ENCODE results near the gene CATSPERB. TPM values are rescaled to one million over a fixed set of nuclear protein-coding genes. Genes with fewer than 3 reads are reported as not detected.

The CATSPERB gene
- total and polyA plus RNA-seq, 8 donors: 0.31 to 56.5 (median 3.5) TPM

DNA sequence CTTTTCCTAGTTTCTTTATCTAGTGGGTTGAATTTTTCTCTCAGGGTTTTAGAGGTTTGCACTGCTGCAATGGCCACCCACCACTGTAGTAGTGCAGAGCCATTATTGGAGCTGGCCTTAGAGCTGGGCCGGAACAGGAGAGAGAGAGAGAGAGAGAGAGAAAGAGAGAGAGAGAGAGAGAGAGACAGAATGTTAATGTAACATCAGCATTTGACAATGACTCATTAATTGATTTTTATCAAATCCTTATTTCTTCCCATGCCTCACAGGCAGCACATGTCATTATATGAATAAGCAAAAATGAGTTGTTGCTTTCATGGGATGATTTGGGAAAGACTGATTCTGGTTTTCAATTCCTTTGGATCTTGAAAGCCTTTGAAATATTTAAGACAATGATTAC lies 145.5 kb downstream of the CATSPERB start:
- H3K27ac ChIP-seq: no peak overlapping the region
- 69 to 88% (median 81%) methylated on average over 1 of the region's 1 CpG for WGBS, 5 donors
- H3K4me1 ChIP-seq: no peaks in the 10 kb centered on the region
- H3K4me3 ChIP-seq: no peak overlapping the region
- no peaks in the 10 kb centered on the region for H3K36me3 ChIP-seq
- intact Hi-C loops (cut with DNase I; ENCODE audit: low total_unique reads): no loop called here
- TF ChIP-seq, protein P1, sequence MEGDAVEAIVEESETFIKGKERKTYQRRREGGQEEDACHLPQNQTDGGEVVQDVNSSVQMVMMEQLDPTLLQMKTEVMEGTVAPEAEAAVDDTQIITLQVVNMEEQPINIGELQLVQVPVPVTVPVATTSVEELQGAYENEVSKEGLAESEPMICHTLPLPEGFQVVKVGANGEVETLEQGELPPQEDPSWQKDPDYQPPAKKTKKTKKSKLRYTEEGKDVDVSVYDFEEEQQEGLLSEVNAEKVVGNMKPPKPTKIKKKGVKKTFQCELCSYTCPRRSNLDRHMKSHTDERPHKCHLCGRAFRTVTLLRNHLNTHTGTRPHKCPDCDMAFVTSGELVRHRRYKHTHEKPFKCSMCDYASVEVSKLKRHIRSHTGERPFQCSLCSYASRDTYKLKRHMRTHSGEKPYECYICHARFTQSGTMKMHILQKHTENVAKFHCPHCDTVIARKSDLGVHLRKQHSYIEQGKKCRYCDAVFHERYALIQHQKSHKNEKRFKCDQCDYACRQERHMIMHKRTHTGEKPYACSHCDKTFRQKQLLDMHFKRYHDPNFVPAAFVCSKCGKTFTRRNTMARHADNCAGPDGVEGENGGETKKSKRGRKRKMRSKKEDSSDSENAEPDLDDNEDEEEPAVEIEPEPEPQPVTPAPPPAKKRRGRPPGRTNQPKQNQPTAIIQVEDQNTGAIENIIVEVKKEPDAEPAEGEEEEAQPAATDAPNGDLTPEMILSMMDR (IDR thresholded peaks at IDR 0.05): no peak
- no peak for TF ChIP-seq EP300 (IDR thresholded peaks at IDR 0.05)
- TF ChIP-seq POLR2A (IDR thresholded peaks at IDR 0.05): no peak
- no peak for TF ChIP-seq POLR2AphosphoS5 (IDR thresholded peaks at IDR 0.05)
- H3K27me3 ChIP-seq: peaks cover 0 to 6% (median 0%) of the 10 kb centered on the region in 3 donors
- DNase-seq: no peak
- H3K9me3 ChIP-seq: peaks cover 0 to 13% (median 5%) of the 10 kb centered on the region in 4 donors

DNA sequence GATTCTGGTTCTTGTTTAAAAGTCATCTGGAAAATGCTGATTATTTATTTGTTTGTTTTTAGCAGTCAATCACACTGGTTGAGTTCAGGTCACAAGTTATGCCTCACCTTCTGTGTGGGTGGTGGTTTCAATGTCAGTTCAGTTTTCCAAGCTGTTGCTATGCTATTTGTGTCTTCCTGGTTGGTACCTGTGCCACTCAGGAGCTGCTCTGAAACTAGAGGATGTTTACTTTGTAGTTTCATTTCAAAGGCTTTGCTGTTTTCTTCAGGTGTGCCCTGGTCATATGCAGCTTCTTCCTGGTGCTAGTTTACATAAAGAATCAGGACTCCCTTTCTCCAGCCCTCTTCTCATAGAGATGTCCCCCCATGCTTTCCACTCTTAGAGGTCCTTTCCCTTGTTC lies 146.0 kb downstream of the CATSPERB start:
- no peak for DNase-seq
- Histone ChIP-seq H3K27me3 (peaks cover 0 to 6% (median 0%) of the 10 kb centered on the region in 3 donors), H3K4me3 (no peak overlapping the region), H3K36me3 (no peaks in the 10 kb centered on the region), H3K27ac (no peak overlapping the region), H3K9me3 (peaks cover 0 to 13% (median 5%) of the 10 kb centered on the region in 4 donors), H3K4me1 (no peaks in the 10 kb centered on the region)
- intact Hi-C loops (cut with DNase I; ENCODE audit: low total_unique reads): no loop called here
- TF ChIP-seq, protein P1 (IDR thresholded peaks at IDR 0.05): no peak
- no peak for TF ChIP-seq POLR2AphosphoS5 (IDR thresholded peaks at IDR 0.05)

DNA sequence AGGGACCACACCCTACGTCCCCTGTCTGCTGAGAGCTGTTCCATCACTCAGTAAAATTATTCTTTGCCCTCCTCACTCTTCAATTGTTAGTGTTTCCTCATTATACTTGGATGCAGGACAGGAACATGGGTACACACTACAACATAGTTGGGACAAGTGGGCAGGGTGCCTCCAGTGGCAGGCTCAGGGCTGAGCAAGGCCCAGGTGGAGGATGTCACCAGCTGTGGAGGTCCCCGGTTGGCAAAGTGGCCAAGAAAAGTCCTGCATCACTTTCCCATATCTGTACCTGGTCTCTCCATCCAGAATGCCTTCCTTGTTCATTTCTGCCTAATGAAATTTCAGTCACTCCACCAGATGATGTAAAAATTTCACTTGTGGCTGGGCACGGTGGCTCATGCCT lies 149.1 kb downstream of the CATSPERB start:
- WGBS, 5 donors: 78 to 85% (median 79%) methylated on average over 3 of the region's 3 CpGs
- H3K27ac ChIP-seq: no peak overlapping the region

DNA sequence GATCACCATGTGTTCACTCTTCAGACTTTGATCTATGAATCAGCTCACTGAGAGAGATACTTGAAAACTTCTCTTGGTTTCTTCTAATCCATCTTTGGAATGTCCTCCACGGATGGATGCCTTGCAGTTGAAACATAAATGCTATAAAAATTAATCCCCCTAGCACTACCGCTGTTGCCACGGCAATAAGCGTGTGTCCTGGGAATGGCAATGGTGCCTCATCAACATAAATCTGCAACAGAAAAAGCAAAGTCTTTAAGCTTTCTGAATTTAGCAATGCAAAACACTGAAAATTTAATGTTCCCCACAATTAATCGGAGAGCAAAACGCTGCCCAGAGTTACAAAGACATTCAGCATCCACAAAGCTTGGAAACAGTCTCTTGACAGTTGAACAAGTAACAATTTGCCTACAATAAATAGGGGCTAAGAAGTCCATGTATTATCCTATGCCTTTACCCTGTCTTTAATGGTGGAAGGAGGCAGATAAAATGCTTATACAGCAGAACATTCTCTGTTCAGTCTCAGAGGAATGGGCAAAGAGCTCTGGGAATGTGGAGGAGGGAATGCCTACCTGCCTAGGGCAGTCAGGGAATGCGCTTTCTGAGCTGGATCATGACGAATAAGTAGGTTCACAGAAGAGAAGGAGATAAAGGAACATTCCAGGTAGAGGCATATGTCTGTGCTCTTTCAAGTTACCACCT lies 150.9 kb downstream of the CATSPERB start:
- Histone ChIP-seq H3K4me1 (no peaks in the 10 kb centered on the region), H3K27ac (no peak overlapping the region), H3K4me3 (no peak overlapping the region), H3K27me3 (peaks cover 0 to 19% (median 0%) of the 10 kb centered on the region in 3 donors), H3K9me3 (peaks cover 0 to 13% (median 5%) of the 10 kb centered on the region in 4 donors), H3K36me3 (no peaks in the 10 kb centered on the region)
- TF ChIP-seq EP300 (IDR thresholded peaks at IDR 0.05) (no peak), POLR2A (IDR thresholded peaks at IDR 0.05) (no peak), POLR2AphosphoS5 (IDR thresholded peaks at IDR 0.05) (no peak)
- TF ChIP-seq, protein P1 (IDR thresholded peaks at IDR 0.05): no peak
- no peak for DNase-seq
- WGBS, 5 donors: 60 to 70% (median 65%) methylated on average over 8 of the region's 8 CpGs
- intact Hi-C loops (cut with DNase I; ENCODE audit: low total_unique reads): no loop called here

More for the DNA sequence above, 149.1 kb downstream of the CATSPERB start:
- no peak for TF ChIP-seq EP300 (IDR thresholded peaks at IDR 0.05)
- TF ChIP-seq, protein P1 (IDR thresholded peaks at IDR 0.05): no peak
- TF ChIP-seq POLR2A (IDR thresholded peaks at IDR 0.05): no peak
- TF ChIP-seq POLR2AphosphoS5 (IDR thresholded peaks at IDR 0.05): no peak
- intact Hi-C loops (cut with DNase I; ENCODE audit: low total_unique reads): no loop called here
- Histone ChIP-seq H3K27me3 (peaks cover 0 to 11% (median 0%) of the 10 kb centered on the region in 3 donors), H3K9me3 (peaks cover 0 to 13% (median 5%) of the 10 kb centered on the region in 4 donors), H3K36me3 (no peaks in the 10 kb centered on the region), H3K4me1 (no peaks in the 10 kb centered on the region), H3K4me3 (no peak overlapping the region)
- DNase-seq: no peak

Measured in stomach (tissue), 9 donors.